Measurements from ENCODE around the gene STPG3. TPM values are rescaled to one million over a fixed set of nuclear protein-coding genes. Genes with fewer than 3 reads are reported as not detected.

STPG3 gene
- total RNA-seq, 1 donor from 2014 or later, result 0.31 TPM

GRCh38 chr9:137278721-137279711 lies 27.9 kb downstream of the STPG3 start:
- Mint-ChIP-seq H3K4me3 (no peak overlapping the region), H3K9me3 (no peaks in the 10 kb centered on the region), H3K27me3 (peaks cover 19% of the 10 kb centered on the region), H3K27ac (no peak overlapping the region), H3K4me1 (ENCODE audit: unreplicated experiment) (peaks cover 17% of the 10 kb centered on the region), H3K36me3 (no peaks in the 10 kb centered on the region)
- no peak for TF ChIP-seq CTCF (conservative IDR thresholded peaks at IDR 0.05)
- DNase-seq (ENCODE audit: extremely low spot score, unreplicated experiment), result peak; percentile 66

GRCh38 chr9:137279741-137280473 lies 28.8 kb downstream of the STPG3 start:
- peak; percentile 68 for DNase-seq (ENCODE audit: extremely low spot score, unreplicated experiment)
- TF ChIP-seq CTCF (conservative IDR thresholded peaks at IDR 0.05), result no peak
- H3K27me3 Mint-ChIP-seq, result peaks cover 19% of the 10 kb centered on the region
- H3K9me3 Mint-ChIP-seq, result no peaks in the 10 kb centered on the region
- H3K27ac Mint-ChIP-seq, result no peak overlapping the region
- peaks cover 13% of the 10 kb centered on the region for H3K4me1 Mint-ChIP-seq (ENCODE audit: unreplicated experiment)
- H3K4me3 Mint-ChIP-seq, result no peak overlapping the region
- no peaks in the 10 kb centered on the region for H3K36me3 Mint-ChIP-seq

- TF ChIP-seq CTCF (conservative IDR thresholded peaks at IDR 0.05), result peak; percentile 71
- Mint-ChIP-seq H3K9me3 (no peaks in the 10 kb centered on the region), H3K36me3 (no peaks in the 10 kb centered on the region), H3K27me3 (peaks cover 19% of the 10 kb centered on the region), H3K4me3 (no peak overlapping the region), H3K27ac (no peak overlapping the region), H3K4me1 (ENCODE audit: unreplicated experiment) (peaks cover 7% of the 10 kb centered on the region)
- DNase-seq (ENCODE audit: extremely low spot score, unreplicated experiment), result peak; percentile 71
Observed at GRCh38 chr9:137280474-137281344, 29.6 kb downstream of the STPG3 start.

- peak; percentile 68 for DNase-seq (ENCODE audit: extremely low spot score, unreplicated experiment)
- Mint-ChIP-seq H3K4me3 (peak overlapping the region; percentile 34), H3K27ac (no peak overlapping the region), H3K36me3 (no peaks in the 10 kb centered on the region), H3K4me1 (ENCODE audit: unreplicated experiment) (peaks cover 5% of the 10 kb centered on the region), H3K27me3 (peaks cover 19% of the 10 kb centered on the region), H3K9me3 (no peaks in the 10 kb centered on the region)
- TF ChIP-seq CTCF (conservative IDR thresholded peaks at IDR 0.05), result no peak
Observed at GRCh38 chr9:137281345-137282116, 30.4 kb downstream of the STPG3 start.

All from type B pancreatic cell (in vitro differentiated cells).